Type B pancreatic cell (in vitro differentiated cells): ENCODE measurements around the gene RPS6KA4. TPM values are rescaled to one million over a fixed set of nuclear protein-coding genes. Genes with fewer than 3 reads are reported as not detected.
A peak's percentile ranks its signal among the peaks of the same experiment; 100 is the strongest.
"Not testable (repeated sequence)": the region's sequence is repeated elsewhere in the genome, so short reads cannot be mapped to it uniquely, and the experiment has no call there.

Experiments
- DNase-seq: peaks from one replicate; pipeline ENCODE4 v3.0.0; 2021; ENCODE audit warnings: mixed read lengths; ENCODE audit not compliant: unreplicated experiment; ENCODE audit errors: extremely low spot score
- H3K27ac Mint-ChIP-seq: 2 replicates; pipeline ENCODE4 v1.8.0; 2021; ENCODE audit warnings: mild to moderate bottlenecking, mixed read lengths
- H3K27me3 Mint-ChIP-seq: 2 replicates; pipeline ENCODE4 v1.8.0; 2021; ENCODE audit warnings: mixed read lengths
- H3K36me3 Mint-ChIP-seq: 2 replicates; pipeline ENCODE4 v1.8.0; 2021; ENCODE audit warnings: mixed read lengths
- H3K4me1 Mint-ChIP-seq: one replicate; pipeline ENCODE4 v1.8.0; 2021; ENCODE audit warnings: mixed read lengths; ENCODE audit not compliant: unreplicated experiment
- H3K4me3 Mint-ChIP-seq: 2 replicates; pipeline ENCODE4 v1.8.0; 2021; ENCODE audit warnings: mild to moderate bottlenecking, mixed read lengths
- H3K9me3 Mint-ChIP-seq: 2 replicates; pipeline ENCODE4 v1.8.0; 2021; ENCODE audit warnings: mixed read lengths
- long read RNA-seq: library from polyadenylated mRNA; unstranded; transcript quantifications from one replicate; pipeline ENCODE4 v2.0.0, GENCODE V29; 2020
- total RNA-seq: library from RNA; stranded (reverse); gene quantifications from 2 replicates; pipeline ENCODE4 v1.2.1, GENCODE V29; 2021; ENCODE audit warnings: low replicate concordance
- TF ChIP-seq, protein P1 (sequence below): fragments of 200-600 bp; sonication (generic); conservative IDR thresholded peaks from 2 replicates; pipeline ENCODE4 v1.5.0; 2021; ENCODE audit warnings: antibody characterized with exemption, mild to moderate bottlenecking

The RPS6KA4 gene
- 26.4 and 49.8 TPM in 2 replicates for total RNA-seq
- long read RNA-seq, partial matches to known transcripts = 1 of 2 reads
- long read RNA-seq, other reads (novel, unspliced or antisense) = 1 of 2 reads

DNA sequence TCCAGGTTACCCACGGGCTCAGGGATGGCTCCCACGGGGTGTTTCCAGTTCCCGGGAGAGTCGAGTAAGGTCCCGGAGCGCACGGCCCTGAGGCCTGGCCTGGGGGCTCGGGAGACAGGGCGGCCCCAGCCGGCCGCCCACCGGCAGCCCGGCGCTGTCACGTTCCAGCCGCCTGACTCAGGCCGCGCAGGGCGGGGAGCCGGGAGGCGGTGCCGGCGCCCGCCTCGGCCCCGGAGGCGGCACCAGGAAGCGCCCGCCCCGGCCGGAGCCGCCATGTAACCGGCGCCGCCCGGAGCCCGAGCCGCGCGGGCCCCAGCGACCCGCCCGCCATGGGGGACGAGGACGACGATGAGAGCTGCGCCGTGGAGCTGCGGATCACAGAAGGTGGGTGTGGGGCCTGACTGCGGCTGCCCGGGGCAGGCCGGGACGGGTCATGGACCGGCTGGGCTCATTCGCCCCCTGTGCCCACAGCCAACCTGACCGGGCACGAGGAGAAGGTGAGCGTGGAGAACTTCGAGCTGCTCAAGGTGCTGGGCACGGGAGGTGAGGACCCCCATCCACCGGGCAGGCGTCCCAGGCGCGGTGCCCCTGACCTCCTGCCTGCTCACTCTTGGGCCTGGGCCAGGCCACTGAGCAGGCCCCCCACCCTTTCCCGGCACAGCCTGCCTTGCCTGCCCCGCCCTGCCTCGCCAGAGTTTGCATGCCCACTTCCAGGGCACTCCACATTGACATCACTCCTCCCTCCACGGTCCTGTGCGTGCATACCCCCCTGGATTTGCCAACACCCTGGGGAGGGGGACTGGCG, at the start of gene RPS6KA4:
Gene RPS6KA4 (plus strand): TSS at position 256 of the 805 bp plus-strand sequence. CDS start 74 bp downstream, at position 330.
- DNase-seq = no peak
- H3K4me3 Mint-ChIP-seq = peak within 1 kb of the TSS; percentile 91
- H3K27me3 Mint-ChIP-seq = no peaks in the 10 kb centered on the region
- H3K36me3 Mint-ChIP-seq = peaks cover 8% of the 10 kb centered on the region
- TF ChIP-seq, protein P1, sequence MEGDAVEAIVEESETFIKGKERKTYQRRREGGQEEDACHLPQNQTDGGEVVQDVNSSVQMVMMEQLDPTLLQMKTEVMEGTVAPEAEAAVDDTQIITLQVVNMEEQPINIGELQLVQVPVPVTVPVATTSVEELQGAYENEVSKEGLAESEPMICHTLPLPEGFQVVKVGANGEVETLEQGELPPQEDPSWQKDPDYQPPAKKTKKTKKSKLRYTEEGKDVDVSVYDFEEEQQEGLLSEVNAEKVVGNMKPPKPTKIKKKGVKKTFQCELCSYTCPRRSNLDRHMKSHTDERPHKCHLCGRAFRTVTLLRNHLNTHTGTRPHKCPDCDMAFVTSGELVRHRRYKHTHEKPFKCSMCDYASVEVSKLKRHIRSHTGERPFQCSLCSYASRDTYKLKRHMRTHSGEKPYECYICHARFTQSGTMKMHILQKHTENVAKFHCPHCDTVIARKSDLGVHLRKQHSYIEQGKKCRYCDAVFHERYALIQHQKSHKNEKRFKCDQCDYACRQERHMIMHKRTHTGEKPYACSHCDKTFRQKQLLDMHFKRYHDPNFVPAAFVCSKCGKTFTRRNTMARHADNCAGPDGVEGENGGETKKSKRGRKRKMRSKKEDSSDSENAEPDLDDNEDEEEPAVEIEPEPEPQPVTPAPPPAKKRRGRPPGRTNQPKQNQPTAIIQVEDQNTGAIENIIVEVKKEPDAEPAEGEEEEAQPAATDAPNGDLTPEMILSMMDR = no peak
- H3K27ac Mint-ChIP-seq = peak within 1 kb of the TSS; percentile 59
- peaks cover 16% of the 10 kb centered on the region for H3K4me1 Mint-ChIP-seq
- no peaks in the 10 kb centered on the region for H3K9me3 Mint-ChIP-seq

DNA sequence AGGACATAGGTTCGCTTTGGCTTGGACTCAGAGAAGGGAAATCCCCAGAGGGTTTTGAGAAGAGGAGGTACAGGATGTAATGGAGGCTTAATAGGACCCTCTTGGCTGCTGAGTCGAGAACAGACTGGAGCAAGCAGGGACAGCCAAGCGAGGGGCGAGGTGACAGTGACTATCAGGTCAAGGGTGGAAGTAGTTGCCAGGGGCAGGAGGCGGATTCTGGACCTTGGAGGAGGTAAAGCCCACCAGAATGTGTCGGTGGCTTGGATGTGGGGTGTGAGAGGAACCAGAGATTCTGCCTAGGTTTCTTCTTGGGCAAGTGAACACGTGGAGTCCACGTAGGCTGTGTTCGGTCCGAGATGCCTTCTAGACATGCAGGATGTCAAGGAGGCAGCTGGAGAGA, 46.0 kb upstream of the RPS6KA4 start:
- TF ChIP-seq, protein P1 = no peak
- peaks cover 10% of the 10 kb centered on the region for H3K4me1 Mint-ChIP-seq
- H3K27ac Mint-ChIP-seq = peak overlapping the region; percentile 81
- no peaks in the 10 kb centered on the region for H3K9me3 Mint-ChIP-seq
- H3K4me3 Mint-ChIP-seq = peak overlapping the region; percentile 60
- H3K27me3 Mint-ChIP-seq = no peaks in the 10 kb centered on the region
- H3K36me3 Mint-ChIP-seq = peaks cover 5% of the 10 kb centered on the region
- DNase-seq = no peak

DNA sequence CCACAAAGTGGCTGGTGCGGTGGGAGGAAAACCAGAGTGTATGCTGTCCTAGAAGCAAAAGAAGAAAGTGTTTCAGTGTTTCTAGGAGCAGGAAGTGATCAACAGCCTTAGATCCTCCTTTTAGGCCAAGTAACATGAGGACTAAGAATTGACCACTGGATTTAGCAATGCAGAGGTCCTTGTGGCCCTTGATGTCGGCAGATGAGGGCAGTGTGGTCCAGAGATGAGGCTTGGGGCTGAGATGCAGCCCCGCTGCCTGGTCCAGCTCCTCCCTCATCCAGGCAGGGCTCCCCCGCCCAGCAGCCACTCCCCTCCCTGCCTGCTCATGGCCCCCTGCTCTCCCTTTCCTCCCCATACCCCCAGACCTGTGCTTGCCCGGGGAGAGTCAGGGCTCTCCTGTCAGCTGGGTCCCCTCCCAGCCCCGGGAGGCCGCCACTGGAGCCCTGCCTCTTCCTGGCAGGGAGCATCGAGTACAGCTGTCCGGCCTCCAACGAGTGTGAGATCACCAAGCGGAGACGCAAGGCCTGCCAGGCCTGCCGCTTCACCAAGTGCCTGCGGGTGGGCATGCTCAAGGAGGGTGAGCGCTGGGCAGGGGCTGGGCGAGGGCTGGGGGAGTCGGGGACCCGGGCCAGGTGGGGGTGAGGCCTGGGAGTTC, 45.3 kb upstream of the RPS6KA4 start:
- peak overlapping the region; percentile 60 for H3K4me3 Mint-ChIP-seq

DNA sequence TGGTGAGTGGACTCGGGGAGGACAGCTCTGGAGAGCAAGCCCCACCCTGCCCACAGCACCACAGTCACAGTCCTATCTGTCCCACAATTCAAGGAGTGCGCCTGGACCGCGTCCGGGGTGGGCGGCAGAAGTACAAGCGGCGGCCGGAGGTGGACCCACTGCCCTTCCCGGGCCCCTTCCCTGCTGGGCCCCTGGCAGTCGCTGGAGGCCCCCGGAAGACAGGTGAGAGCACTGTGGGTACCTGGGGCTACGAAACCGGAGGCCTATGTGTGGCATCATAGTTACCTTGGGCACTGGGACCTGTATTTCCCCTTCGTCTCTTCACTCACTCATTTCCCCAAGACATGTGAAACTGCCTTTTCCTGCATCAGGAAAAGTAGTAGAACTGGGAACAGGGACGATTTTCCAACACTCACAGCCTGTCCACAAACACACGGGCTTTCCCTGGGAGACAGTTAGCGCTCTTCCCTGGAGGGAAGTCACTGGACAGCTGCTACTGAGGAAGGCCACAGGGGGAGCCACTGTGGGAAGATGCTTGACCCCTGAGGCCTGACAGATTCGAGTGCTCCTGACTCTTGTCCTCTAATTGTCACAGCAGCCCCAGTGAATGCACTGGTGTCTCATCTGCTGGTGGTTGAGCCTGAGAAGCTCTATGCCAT, 44.7 kb upstream of the RPS6KA4 start:
- no peak for DNase-seq
- Mint-ChIP-seq H3K27me3 (no peaks in the 10 kb centered on the region), H3K36me3 (peaks cover 5% of the 10 kb centered on the region), H3K4me1 (peaks cover 14% of the 10 kb centered on the region), H3K4me3 (peak overlapping the region; percentile 44), H3K9me3 (no peaks in the 10 kb centered on the region), H3K27ac (peak overlapping the region; percentile 59)
- TF ChIP-seq, protein P1 = peak; percentile 28

More for the DNA sequence above, 45.3 kb upstream of the RPS6KA4 start:
- TF ChIP-seq, protein P1 = no peak
- no peak for DNase-seq
- Mint-ChIP-seq H3K4me1 (peaks cover 10% of the 10 kb centered on the region), H3K9me3 (no peaks in the 10 kb centered on the region), H3K27me3 (no peaks in the 10 kb centered on the region), H3K27ac (peak overlapping the region; percentile 81), H3K36me3 (peaks cover 5% of the 10 kb centered on the region)

DNA sequence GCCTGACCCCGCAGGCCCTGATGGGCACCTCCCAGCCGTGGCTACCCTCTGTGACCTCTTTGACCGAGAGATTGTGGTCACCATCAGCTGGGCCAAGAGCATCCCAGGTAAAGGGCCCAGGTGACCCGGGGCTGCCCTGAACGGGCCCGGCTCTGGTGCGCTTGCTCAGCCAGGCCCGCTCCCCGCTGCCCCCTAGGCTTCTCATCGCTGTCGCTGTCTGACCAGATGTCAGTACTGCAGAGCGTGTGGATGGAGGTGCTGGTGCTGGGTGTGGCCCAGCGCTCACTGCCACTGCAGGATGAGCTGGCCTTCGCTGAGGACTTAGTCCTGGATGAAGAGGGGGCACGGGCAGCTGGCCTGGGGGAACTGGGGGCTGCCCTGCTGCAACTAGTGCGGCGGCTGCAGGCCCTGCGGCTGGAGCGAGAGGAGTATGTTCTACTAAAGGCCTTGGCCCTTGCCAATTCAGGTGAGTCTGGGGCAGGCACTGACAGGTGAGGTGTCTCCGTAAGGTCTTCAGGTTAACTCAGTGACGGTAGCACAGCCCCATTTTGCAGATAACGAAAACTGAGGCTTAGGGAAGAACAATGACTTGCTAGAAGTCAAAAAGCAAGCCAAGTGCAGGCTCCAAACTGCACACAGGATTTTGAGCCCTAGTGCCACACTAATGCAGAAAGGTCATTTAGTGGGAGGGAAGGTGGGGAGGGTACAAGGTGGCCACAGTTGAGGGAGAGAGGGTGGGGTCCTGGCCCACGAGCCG, 44.0 kb upstream of the RPS6KA4 start:
- no peak for DNase-seq
- TF ChIP-seq, protein P1 = no peak
- Mint-ChIP-seq H3K27ac (peak overlapping the region; percentile 59), H3K27me3 (no peaks in the 10 kb centered on the region), H3K4me1 (peaks cover 16% of the 10 kb centered on the region), H3K9me3 (no peaks in the 10 kb centered on the region), H3K4me3 (peak overlapping the region; percentile 47), H3K36me3 (peaks cover 5% of the 10 kb centered on the region)

DNA sequence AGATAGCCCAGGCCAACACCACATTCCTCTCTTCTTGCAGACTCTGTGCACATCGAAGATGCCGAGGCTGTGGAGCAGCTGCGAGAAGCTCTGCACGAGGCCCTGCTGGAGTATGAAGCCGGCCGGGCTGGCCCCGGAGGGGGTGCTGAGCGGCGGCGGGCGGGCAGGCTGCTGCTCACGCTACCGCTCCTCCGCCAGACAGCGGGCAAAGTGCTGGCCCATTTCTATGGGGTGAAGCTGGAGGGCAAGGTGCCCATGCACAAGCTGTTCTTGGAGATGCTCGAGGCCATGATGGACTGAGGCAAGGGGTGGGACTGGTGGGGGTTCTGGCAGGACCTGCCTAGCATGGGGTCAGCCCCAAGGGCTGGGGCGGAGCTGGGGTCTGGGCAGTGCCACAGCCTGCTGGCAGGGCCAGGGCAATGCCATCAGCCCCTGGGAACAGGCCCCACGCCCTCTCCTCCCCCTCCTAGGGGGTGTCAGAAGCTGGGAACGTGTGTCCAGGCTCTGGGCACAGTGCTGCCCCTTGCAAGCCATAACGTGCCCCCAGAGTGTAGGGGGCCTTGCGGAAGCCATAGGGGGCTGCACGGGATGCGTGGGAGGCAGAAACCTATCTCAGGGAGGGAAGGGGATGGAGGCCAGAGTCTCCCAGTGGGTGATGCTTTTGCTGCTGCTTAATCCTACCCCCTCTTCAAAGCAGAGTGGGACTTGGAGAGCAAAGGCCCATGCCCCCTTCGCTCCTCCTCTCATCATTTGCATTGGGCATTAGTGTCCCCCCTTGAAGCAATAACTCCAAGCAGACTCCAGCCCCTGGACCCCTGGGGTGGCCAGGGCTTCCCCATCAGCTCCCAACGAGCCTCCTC, 43.1 kb upstream of the RPS6KA4 start:
- not testable (repeated sequence) for DNase-seq, H3K36me3 Mint-ChIP-seq, H3K9me3 Mint-ChIP-seq, H3K27me3 Mint-ChIP-seq
- Mint-ChIP-seq H3K27ac (peak overlapping the region; percentile 100), H3K4me1 (peaks cover 16% of the 10 kb centered on the region), H3K4me3 (peak overlapping the region; percentile 97)
